ENCODE data around the gene RFFL.

The RFFL gene

GRCh38 chr17:35079547-35080423, 16.3 kb upstream of the RFFL start:
- no peak for DNase-seq

GRCh38 chr17:35076874-35077273, 13.4 kb upstream of the RFFL start:
- DNase-seq = no peak

GRCh38 chr17:35074711-35075707, 11.5 kb upstream of the RFFL start:
- no peak for DNase-seq

- DNase-seq = no peak
Measured at GRCh38 chr17:35073991-35074627, 10.6 kb upstream of the RFFL start.

- no peak for DNase-seq
Measured at GRCh38 chr17:35073183-35073790, 9.8 kb upstream of the RFFL start.

GRCh38 chr17:35069311-35069710, 5.8 kb upstream of the RFFL start:
- DNase-seq = no peak

- DNase-seq = no peak
Measured at GRCh38 chr17:35068249-35068648, 4.7 kb upstream of the RFFL start.

GRCh38 chr17:35065880-35066279, 2.4 kb upstream of the RFFL start:
- DNase-seq = no peak

- DNase-seq = no peak
Measured at GRCh38 chr17:35064516-35065215, 1.2 kb upstream of the RFFL start.

- DNase-seq = no peak
Measured at GRCh38 chr17:35062308-35062707, 1.2 kb downstream of the RFFL start.

GRCh38 chr17:35057332-35057915, 6.1 kb downstream of the RFFL start:
- DNase-seq = no peak

GRCh38 chr17:35056013-35056412, 7.5 kb downstream of the RFFL start:
- no peak for DNase-seq

- no peak for DNase-seq
Measured at GRCh38 chr17:35053204-35053603, 10.3 kb downstream of the RFFL start.

- DNase-seq = no peak
Measured at GRCh38 chr17:35052780-35053179, 10.7 kb downstream of the RFFL start.

- no peak for DNase-seq
Measured at GRCh38 chr17:35052241-35052610, 11.3 kb downstream of the RFFL start.

- no peak for DNase-seq
Measured at GRCh38 chr17:35051579-35052240, 11.8 kb downstream of the RFFL start.

- DNase-seq = no peak
Measured at GRCh38 chr17:35051183-35051578, 12.3 kb downstream of the RFFL start.

GRCh38 chr17:35050170-35050569, 13.3 kb downstream of the RFFL start:
- no peak for DNase-seq

- no peak for DNase-seq
Measured at GRCh38 chr17:35048685-35049379, 14.7 kb downstream of the RFFL start.

GRCh38 chr17:35046740-35047283, 16.7 kb downstream of the RFFL start:
- peak; percentile 22 for DNase-seq

Data from stimulated activated CD4-positive, alpha-beta T cell treated with anti-CD3 and anti-CD28 coated beads, Interleukin-12 subunit alpha, Interleukin-12 subunit beta, amount 100 ng/mL, for 4 hours (primary cell).